Osteocyte (in vitro differentiated cells): ENCODE measurements around the gene EPAS1. TPM values are rescaled to one million over a fixed set of nuclear protein-coding genes. Genes with fewer than 3 reads are reported as not detected.

Experiments
- DNase-seq: peaks from one replicate; pipeline ENCODE4 v3.0.0; 2021; ENCODE audit warnings: mixed read lengths; ENCODE audit not compliant: unreplicated experiment; ENCODE audit errors: extremely low spot score
- H3K27ac Mint-ChIP-seq: one replicate; pipeline ENCODE4 v1.8.0; 2021; ENCODE audit warnings: mild to moderate bottlenecking, mixed read lengths; ENCODE audit not compliant: unreplicated experiment
- H3K27me3 Mint-ChIP-seq: one replicate; pipeline ENCODE4 v1.8.0; 2021; ENCODE audit warnings: mixed read lengths; ENCODE audit not compliant: unreplicated experiment
- H3K36me3 Mint-ChIP-seq: one replicate; pipeline ENCODE4 v1.8.0; 2021; ENCODE audit warnings: mixed read lengths; ENCODE audit not compliant: unreplicated experiment
- H3K4me1 Mint-ChIP-seq: one replicate; pipeline ENCODE4 v1.8.0; 2021; ENCODE audit warnings: mixed read lengths; ENCODE audit not compliant: unreplicated experiment
- H3K4me3 Mint-ChIP-seq: one replicate; pipeline ENCODE4 v1.8.0; 2021; ENCODE audit warnings: mild to moderate bottlenecking, moderate library complexity, mixed read lengths; ENCODE audit not compliant: unreplicated experiment
- H3K9me3 Mint-ChIP-seq: one replicate; pipeline ENCODE4 v1.8.0; 2021; ENCODE audit warnings: mixed read lengths; ENCODE audit not compliant: unreplicated experiment
- CTCF ChIP-seq: fragments of 200-600 bp; sonication (generic); IDR thresholded peaks from 2 replicates; pipeline ENCODE4 v1.5.0; 2021; ENCODE audit warnings: antibody characterized with exemption, mild to moderate bottlenecking, moderate library complexity
- total RNA-seq: library from RNA; stranded (reverse); gene quantifications from 2 replicates; pipeline ENCODE4 v1.2.1, GENCODE V29; 2021

The EPAS1 gene
- total RNA-seq, 1 donor from 2014 or later = 14.1 TPM

GRCh38 chr2:46362667-46363012, 65.4 kb downstream of the EPAS1 start:
- DNase-seq = no peak
- Mint-ChIP-seq H3K27me3 (peaks cover 3% of the 10 kb centered on the region), H3K27ac (no peak overlapping the region), H3K36me3 (peaks cover 11% of the 10 kb centered on the region), H3K4me1 (no peaks in the 10 kb centered on the region), H3K4me3 (no peak overlapping the region), H3K9me3 (no peaks in the 10 kb centered on the region)
- TF ChIP-seq CTCF = no peak

- H3K4me3 Mint-ChIP-seq = no peak overlapping the region
- no peaks in the 10 kb centered on the region for H3K4me1 Mint-ChIP-seq
- H3K27me3 Mint-ChIP-seq = peaks cover 12% of the 10 kb centered on the region
- H3K9me3 Mint-ChIP-seq = no peaks in the 10 kb centered on the region
- DNase-seq = no peak
- peaks cover 10% of the 10 kb centered on the region for H3K36me3 Mint-ChIP-seq
- H3K27ac Mint-ChIP-seq = no peak overlapping the region
- TF ChIP-seq CTCF = no peak
Observed at GRCh38 chr2:46363535-46364170, 66.4 kb downstream of the EPAS1 start.

GRCh38 chr2:46364797-46365457, 67.7 kb downstream of the EPAS1 start:
- Mint-ChIP-seq H3K27ac (no peak overlapping the region), H3K27me3 (peaks cover 12% of the 10 kb centered on the region), H3K4me1 (no peaks in the 10 kb centered on the region), H3K9me3 (no peaks in the 10 kb centered on the region), H3K4me3 (no peak overlapping the region), H3K36me3 (peaks cover 8% of the 10 kb centered on the region)
- no peak for DNase-seq
- TF ChIP-seq CTCF = peak; percentile 81

GRCh38 chr2:46365913-46366667, 68.9 kb downstream of the EPAS1 start:
- no peak overlapping the region for H3K4me3 Mint-ChIP-seq
- no peaks in the 10 kb centered on the region for H3K9me3 Mint-ChIP-seq
- DNase-seq = no peak
- H3K27ac Mint-ChIP-seq = no peak overlapping the region
- H3K36me3 Mint-ChIP-seq = peaks cover 8% of the 10 kb centered on the region
- H3K4me1 Mint-ChIP-seq = no peaks in the 10 kb centered on the region
- peak; percentile 71 for TF ChIP-seq CTCF
- peaks cover 12% of the 10 kb centered on the region for H3K27me3 Mint-ChIP-seq

- no peak for TF ChIP-seq CTCF
- no peak overlapping the region for H3K27ac Mint-ChIP-seq
- H3K9me3 Mint-ChIP-seq = no peaks in the 10 kb centered on the region
- no peak for DNase-seq
- no peak overlapping the region for H3K4me3 Mint-ChIP-seq
- peaks cover 3% of the 10 kb centered on the region for H3K36me3 Mint-ChIP-seq
- H3K4me1 Mint-ChIP-seq = no peaks in the 10 kb centered on the region
- peaks cover 12% of the 10 kb centered on the region for H3K27me3 Mint-ChIP-seq
Observed at GRCh38 chr2:46366668-46367052, 69.5 kb downstream of the EPAS1 start.
